Measurements from ENCODE around the gene VIM.
"Not testable (repeated sequence)": the region's sequence is repeated elsewhere in the genome, so short reads cannot be mapped to it uniquely, and the experiment has no call there.

The VIM gene

GRCh38 chr10:17233286-17233991, 5.4 kb downstream of the VIM start:
- peak; percentile 51 for DNase-seq

- no peak for DNase-seq
These were observed 6.4 kb downstream of the VIM start for GRCh38 chr10:17234431-17234945.

- DNase-seq, result no peak
These were observed 7.1 kb downstream of the VIM start for GRCh38 chr10:17235136-17235535.

- no peak for DNase-seq
These were observed 8.6 kb downstream of the VIM start for GRCh38 chr10:17236468-17237148.

GRCh38 chr10:17237149-17237527, 9.1 kb downstream of the VIM start:
- DNase-seq, result no peak

- no peak for DNase-seq
These were observed 9.9 kb downstream of the VIM start for GRCh38 chr10:17237915-17238444.

- DNase-seq, result peak; percentile 61
These were observed 10.6 kb downstream of the VIM start for GRCh38 chr10:17238445-17239291.

GRCh38 chr10:17239345-17240085, 11.5 kb downstream of the VIM start:
- DNase-seq, result no peak

GRCh38 chr10:17240096-17240495, 12.1 kb downstream of the VIM start:
- no peak for DNase-seq

GRCh38 chr10:17240616-17241015, 12.6 kb downstream of the VIM start:
- no peak for DNase-seq

- no peak for DNase-seq
These were observed 13.7 kb downstream of the VIM start for GRCh38 chr10:17241611-17242333.

GRCh38 chr10:17244700-17245365, 16.8 kb downstream of the VIM start:
- DNase-seq, result no peak

- DNase-seq, result no peak
These were observed 19.2 kb downstream of the VIM start for GRCh38 chr10:17247210-17247609.

- DNase-seq, result no peak
These were observed 20.9 kb downstream of the VIM start for GRCh38 chr10:17248964-17249363.

- DNase-seq, result no peak
These were observed 21.8 kb downstream of the VIM start for GRCh38 chr10:17249820-17250219.

- DNase-seq, result no peak
These were observed 22.7 kb downstream of the VIM start for GRCh38 chr10:17250736-17251135.

- DNase-seq, result not testable (repeated sequence)
These were observed 26.6 kb downstream of the VIM start for GRCh38 chr10:17254543-17255050.

GRCh38 chr10:17255512-17255911, 27.5 kb downstream of the VIM start:
- DNase-seq, result no peak

- no peak for DNase-seq
These were observed 28.0 kb downstream of the VIM start for GRCh38 chr10:17256051-17256450.

- no peak for DNase-seq
These were observed 28.6 kb downstream of the VIM start for GRCh38 chr10:17256627-17257026.

Measured in activated T-cell treated with anti-CD3 and anti-CD28 coated beads, Interleukin-2, amount 50 U/mL, for 1 hour (primary cell).